Measurements from ENCODE around the gene EPHA10.

EPHA10 gene

GRCh38 chr1:37765916-37766664 lies 1.2 kb upstream of the EPHA10 start:
- Histone ChIP-seq H3K9ac (ENCODE audit: insufficient read length, low read depth) (no peak overlapping the region), H3K4me1 (ENCODE audit: insufficient read depth, insufficient read length) (peaks cover 15% of the 10 kb centered on the region), H3K9me3 (ENCODE audit: insufficient read depth, low read length) (no peaks in the 10 kb centered on the region), H3K36me3 (ENCODE audit: insufficient read depth, insufficient read length, low read length) (no peaks in the 10 kb centered on the region), H3K27me3 (ENCODE audit: insufficient read depth, insufficient read length) (peaks cover 99% of the 10 kb centered on the region), H3K4me3 (ENCODE audit: insufficient read length, low read depth) (no peak overlapping the region)
- TF ChIP-seq YY1 (IDR thresholded peaks at IDR 0.05; ENCODE audit: insufficient read depth, insufficient read length) (no peak), ZNF274 (IDR thresholded peaks at IDR 0.05; ENCODE audit: low read depth, low read length) (no peak), SUZ12 (IDR thresholded peaks at IDR 0.05; ENCODE audit: extremely low read depth, insufficient read depth, insufficient read length) (no peak)
- DNase-seq (ENCODE audit: low read depth, low spot score), result no peak

GRCh38 chr1:37764414-37764825 lies 500 bp downstream of the EPHA10 start:
- TF ChIP-seq SUZ12 (IDR thresholded peaks at IDR 0.05; ENCODE audit: extremely low read depth, insufficient read depth, insufficient read length), result peak; percentile 96
- no peak for TF ChIP-seq YY1 (IDR thresholded peaks at IDR 0.05; ENCODE audit: insufficient read depth, insufficient read length)
- TF ChIP-seq ZNF274 (IDR thresholded peaks at IDR 0.05; ENCODE audit: low read depth, low read length), result no peak
- Histone ChIP-seq H3K9me3 (ENCODE audit: insufficient read depth, low read length) (no peaks in the 10 kb centered on the region), H3K9ac (ENCODE audit: insufficient read length, low read depth) (no peak overlapping the region), H3K4me3 (ENCODE audit: insufficient read length, low read depth) (no peak overlapping the region), H3K36me3 (ENCODE audit: insufficient read depth, insufficient read length, low read length) (no peaks in the 10 kb centered on the region), H3K27me3 (ENCODE audit: insufficient read depth, insufficient read length) (peaks cover 97% of the 10 kb centered on the region), H3K4me1 (ENCODE audit: insufficient read depth, insufficient read length) (peaks cover 15% of the 10 kb centered on the region)
- DNase-seq (ENCODE audit: low read depth, low spot score), result peak; percentile 76

GRCh38 chr1:37763791-37764413 lies 1.0 kb downstream of the EPHA10 start:
- peaks cover 97% of the 10 kb centered on the region for H3K27me3 ChIP-seq (ENCODE audit: insufficient read depth, insufficient read length)
- no peak overlapping the region for H3K4me3 ChIP-seq (ENCODE audit: insufficient read length, low read depth)
- no peak for DNase-seq (ENCODE audit: low read depth, low spot score)
- H3K4me1 ChIP-seq (ENCODE audit: insufficient read depth, insufficient read length), result peaks cover 15% of the 10 kb centered on the region
- no peak overlapping the region for H3K9ac ChIP-seq (ENCODE audit: insufficient read length, low read depth)
- no peaks in the 10 kb centered on the region for H3K36me3 ChIP-seq (ENCODE audit: insufficient read depth, insufficient read length, low read length)
- H3K9me3 ChIP-seq (ENCODE audit: insufficient read depth, low read length), result no peaks in the 10 kb centered on the region
- TF ChIP-seq ZNF274 (IDR thresholded peaks at IDR 0.05; ENCODE audit: low read depth, low read length) (no peak), SUZ12 (IDR thresholded peaks at IDR 0.05; ENCODE audit: extremely low read depth, insufficient read depth, insufficient read length) (no peak), YY1 (IDR thresholded peaks at IDR 0.05; ENCODE audit: insufficient read depth, insufficient read length) (no peak)

DNA sequence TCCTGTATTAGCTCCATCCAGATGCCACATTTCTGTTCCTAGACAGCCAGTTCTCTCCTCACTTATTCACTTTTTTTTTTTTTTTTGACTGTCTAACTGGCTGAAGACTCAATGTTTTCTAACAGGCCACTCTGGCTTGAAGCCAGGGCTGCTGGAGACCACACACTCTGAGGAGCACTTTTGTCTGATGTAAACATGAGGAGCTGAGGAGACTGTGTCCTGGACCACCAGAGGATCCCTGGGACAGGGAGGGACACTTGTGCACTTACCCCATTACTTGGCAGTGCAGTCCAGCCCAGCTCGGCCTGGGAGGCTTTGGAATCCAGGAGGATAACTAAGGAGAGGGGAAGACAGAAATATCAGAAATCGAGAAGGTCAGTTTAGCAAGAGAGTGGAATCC lies 2.4 kb downstream of the EPHA10 start:
- H3K4me3 ChIP-seq (ENCODE audit: insufficient read length, low read depth), result no peak overlapping the region
- TF ChIP-seq YY1 (IDR thresholded peaks at IDR 0.05; ENCODE audit: insufficient read depth, insufficient read length), result no peak
- TF ChIP-seq ZNF274 (IDR thresholded peaks at IDR 0.05; ENCODE audit: low read depth, low read length), result no peak
- TF ChIP-seq SUZ12 (IDR thresholded peaks at IDR 0.05; ENCODE audit: extremely low read depth, insufficient read depth, insufficient read length), result no peak
- no peaks in the 10 kb centered on the region for H3K9me3 ChIP-seq (ENCODE audit: insufficient read depth, low read length)

DNA sequence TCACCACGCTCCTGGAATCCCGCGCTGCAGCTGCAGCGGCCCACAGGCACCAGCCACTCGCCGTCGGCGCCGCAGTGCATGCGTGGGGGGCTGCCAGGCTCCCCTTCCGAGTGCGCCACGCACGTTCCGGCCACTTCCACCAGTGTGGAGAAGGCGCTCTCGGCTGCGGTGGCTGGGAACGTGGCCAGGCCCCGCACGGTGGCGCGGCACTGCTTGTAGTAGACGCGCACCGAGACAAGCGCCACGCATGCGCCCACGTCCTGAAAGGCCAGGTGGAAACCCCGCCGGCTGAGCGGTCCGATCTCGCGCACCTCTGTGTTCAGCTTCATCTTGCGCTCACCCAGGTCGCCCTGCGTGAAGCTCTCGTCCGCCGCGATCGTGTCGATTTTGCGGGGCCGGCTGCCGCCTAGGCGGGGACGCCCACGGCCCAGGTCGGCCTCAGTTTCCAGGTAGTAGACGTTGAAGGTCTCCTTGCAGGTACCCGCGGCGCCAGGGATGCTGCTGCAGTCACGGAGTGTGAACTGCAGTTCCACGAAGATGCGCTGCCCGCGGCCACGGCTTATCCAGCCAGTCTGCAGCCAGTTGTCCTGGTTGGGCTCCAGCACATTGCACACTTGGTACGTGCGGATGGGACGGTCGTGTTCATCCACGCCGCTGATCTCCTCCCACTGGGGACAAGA lies 3.4 kb downstream of the EPHA10 start:
- Histone ChIP-seq H3K9me3 (ENCODE audit: insufficient read depth, low read length) (no peaks in the 10 kb centered on the region), H3K36me3 (ENCODE audit: insufficient read depth, insufficient read length, low read length) (no peaks in the 10 kb centered on the region), H3K27me3 (ENCODE audit: insufficient read depth, insufficient read length) (peaks cover 99% of the 10 kb centered on the region), H3K4me1 (ENCODE audit: insufficient read depth, insufficient read length) (peaks cover 8% of the 10 kb centered on the region), H3K4me3 (ENCODE audit: insufficient read length, low read depth) (no peak overlapping the region), H3K9ac (ENCODE audit: insufficient read length, low read depth) (no peak overlapping the region)
- DNase-seq (ENCODE audit: low read depth, low spot score), result no peak
- TF ChIP-seq ZNF274 (IDR thresholded peaks at IDR 0.05; ENCODE audit: low read depth, low read length) (no peak), SUZ12 (IDR thresholded peaks at IDR 0.05; ENCODE audit: extremely low read depth, insufficient read depth, insufficient read length) (no peak), YY1 (IDR thresholded peaks at IDR 0.05; ENCODE audit: insufficient read depth, insufficient read length) (no peak)

More for the DNA sequence above, 2.4 kb downstream of the EPHA10 start:
- Histone ChIP-seq H3K9ac (ENCODE audit: insufficient read length, low read depth) (no peak overlapping the region), H3K27me3 (ENCODE audit: insufficient read depth, insufficient read length) (peaks cover 99% of the 10 kb centered on the region), H3K4me1 (ENCODE audit: insufficient read depth, insufficient read length) (peaks cover 15% of the 10 kb centered on the region), H3K36me3 (ENCODE audit: insufficient read depth, insufficient read length, low read length) (no peaks in the 10 kb centered on the region)
- no peak for DNase-seq (ENCODE audit: low read depth, low spot score)

- DNase-seq (ENCODE audit: low read depth, low spot score), result no peak
- Histone ChIP-seq H3K27me3 (ENCODE audit: insufficient read depth, insufficient read length) (peaks cover 88% of the 10 kb centered on the region), H3K4me1 (ENCODE audit: insufficient read depth, insufficient read length) (peaks cover 10% of the 10 kb centered on the region), H3K9ac (ENCODE audit: insufficient read length, low read depth) (no peak overlapping the region), H3K4me3 (ENCODE audit: insufficient read length, low read depth) (no peak overlapping the region), H3K36me3 (ENCODE audit: insufficient read depth, insufficient read length, low read length) (no peaks in the 10 kb centered on the region), H3K9me3 (ENCODE audit: insufficient read depth, low read length) (no peaks in the 10 kb centered on the region)
- no peak for TF ChIP-seq SUZ12 (IDR thresholded peaks at IDR 0.05; ENCODE audit: extremely low read depth, insufficient read depth, insufficient read length)
- TF ChIP-seq YY1 (IDR thresholded peaks at IDR 0.05; ENCODE audit: insufficient read depth, insufficient read length), result no peak
- no peak for TF ChIP-seq ZNF274 (IDR thresholded peaks at IDR 0.05; ENCODE audit: low read depth, low read length)
Measured at GRCh38 chr1:37759451-37759850, 5.5 kb downstream of the EPHA10 start.

Data from NT2/D1 (cell line).